HEK293 (cell line): Measurements from ENCODE around the gene RECQL.
A peak's percentile ranks its signal among the peaks of the same experiment; 100 is the strongest.

ENCODE experiments used
- ATF2 ChIP-seq: fragments of 450-650 bp; formaldehyde crosslinking; IDR thresholded peaks from 2 replicates; pipeline ENCODE4 v1.5.1; 2016; ENCODE audit warnings: missing biosample characterization, missing genetic modification characterization, low read depth
- FEZF1 ChIP-seq: fragments of 450-650 bp; formaldehyde crosslinking; IDR thresholded peaks from 2 replicates; pipeline ENCODE4 v1.5.1; 2016; ENCODE audit warnings: missing biosample characterization, missing genetic modification characterization
- GLIS2 ChIP-seq: fragments of 450-650 bp; formaldehyde crosslinking; IDR thresholded peaks from 2 replicates; pipeline ENCODE4 v1.5.1; 2016; ENCODE audit warnings: missing biosample characterization, missing genetic modification characterization
- IKZF3 ChIP-seq: fragments of 450-650 bp; IDR thresholded peaks from 2 replicates; pipeline ENCODE4 v1.5.0; 2018; ENCODE audit warnings: missing biosample characterization, mild to moderate bottlenecking, missing genetic modification characterization, moderate library complexity
- KLF8 ChIP-seq: fragments of 450-650 bp; formaldehyde crosslinking; IDR thresholded peaks from 2 replicates; pipeline ENCODE4 v1.5.1; 2016; ENCODE audit warnings: missing biosample characterization, missing genetic modification characterization
- KLF9 ChIP-seq: fragments of 450-650 bp; formaldehyde crosslinking; IDR thresholded peaks from 2 replicates; pipeline ENCODE4 v1.5.1; 2016; ENCODE audit warnings: missing biosample characterization, missing genetic modification characterization, low read depth
- SETDB1 ChIP-seq: IDR thresholded peaks from one replicate; pipeline ENCODE4 v1.6.1; 2017; ENCODE audit warnings: mild to moderate bottlenecking, low read length, moderate library complexity, mixed read lengths; ENCODE audit not compliant: insufficient read length
- SP2 ChIP-seq: fragments of 450-650 bp; formaldehyde crosslinking; IDR thresholded peaks from 2 replicates; pipeline ENCODE4 v1.5.1; 2016; ENCODE audit warnings: missing biosample characterization, missing genetic modification characterization
- SP3 ChIP-seq: fragments of 450-650 bp; formaldehyde crosslinking; IDR thresholded peaks from 2 replicates; pipeline ENCODE4 v1.5.1; 2016; ENCODE audit warnings: missing biosample characterization, missing genetic modification characterization
- SP7 ChIP-seq: fragments of 450-650 bp; formaldehyde crosslinking; IDR thresholded peaks from 2 replicates; pipeline ENCODE4 v1.5.1; 2016; ENCODE audit warnings: missing biosample characterization, missing genetic modification characterization
- WT1 ChIP-seq: fragments of 450-650 bp; formaldehyde crosslinking; IDR thresholded peaks from 2 replicates; pipeline ENCODE4 v1.5.1; 2016; ENCODE audit warnings: missing biosample characterization, missing genetic modification characterization
- ZBTB1 ChIP-seq: fragments of 450-650 bp; formaldehyde crosslinking; IDR thresholded peaks from 2 replicates; pipeline ENCODE4 v1.5.1; 2016; ENCODE audit warnings: missing biosample characterization, missing genetic modification characterization
- ZBTB17 ChIP-seq: fragments of 450-650 bp; formaldehyde crosslinking; IDR thresholded peaks from 2 replicates; pipeline ENCODE4 v1.5.1; 2016; ENCODE audit warnings: missing biosample characterization, missing genetic modification characterization
- ZBTB20 ChIP-seq: fragments of 450-650 bp; formaldehyde crosslinking; IDR thresholded peaks from 2 replicates; pipeline ENCODE4 v1.5.1; 2016; ENCODE audit warnings: missing biosample characterization, missing genetic modification characterization
- ZBTB21 ChIP-seq: fragments of 450-650 bp; formaldehyde crosslinking; IDR thresholded peaks from 2 replicates; pipeline ENCODE4 v1.5.1; 2017; ENCODE audit warnings: missing biosample characterization, missing genetic modification characterization
- ZBTB6 ChIP-seq: fragments of 450-650 bp; formaldehyde crosslinking; IDR thresholded peaks from 2 replicates; pipeline ENCODE4 v1.5.1; 2017; ENCODE audit warnings: missing biosample characterization, missing genetic modification characterization
- ZEB2 ChIP-seq: fragments of 450-650 bp; formaldehyde crosslinking; IDR thresholded peaks from 2 replicates; pipeline ENCODE4 v1.5.1; 2016; ENCODE audit warnings: missing biosample characterization, missing genetic modification characterization
- ZFHX2 ChIP-seq: fragments of 450-650 bp; formaldehyde crosslinking; conservative IDR thresholded peaks from 2 replicates; pipeline ENCODE4 v1.5.1; 2016; ENCODE audit warnings: missing biosample characterization, missing genetic modification characterization
- ZFP69B ChIP-seq: fragments of 450-650 bp; formaldehyde crosslinking; IDR thresholded peaks from 2 replicates; pipeline ENCODE4 v1.5.1; 2016; ENCODE audit warnings: missing biosample characterization, missing genetic modification characterization
- ZNF24 ChIP-seq: fragments of 450-650 bp; formaldehyde crosslinking; IDR thresholded peaks from 2 replicates; pipeline ENCODE4 v1.5.1; 2016; ENCODE audit warnings: missing biosample characterization, missing genetic modification characterization
- ZNF324 ChIP-seq: fragments of 450-650 bp; formaldehyde crosslinking; IDR thresholded peaks from 2 replicates; pipeline ENCODE4 v1.5.1; 2016; ENCODE audit warnings: missing biosample characterization, missing genetic modification characterization
- ZNF394 ChIP-seq: fragments of 450-650 bp; formaldehyde crosslinking; IDR thresholded peaks from 2 replicates; pipeline ENCODE4 v1.5.1; 2016; ENCODE audit warnings: missing biosample characterization, missing genetic modification characterization, mild to moderate bottlenecking, moderate library complexity, borderline replicate concordance
- ZNF426 ChIP-seq: fragments of 450-650 bp; formaldehyde crosslinking; IDR thresholded peaks from 2 replicates; pipeline ENCODE4 v1.5.1; 2017; ENCODE audit warnings: missing biosample characterization, missing genetic modification characterization, mild to moderate bottlenecking, inconsistent platforms, moderate library complexity
- ZNF501 ChIP-seq: fragments of 450-650 bp; formaldehyde crosslinking; IDR thresholded peaks from 2 replicates; pipeline ENCODE4 v1.5.1; 2016; ENCODE audit warnings: missing biosample characterization, missing genetic modification characterization
- ZNF561 ChIP-seq: fragments of 450-650 bp; IDR thresholded peaks from 2 replicates; pipeline ENCODE4 v1.5.1; 2018; ENCODE audit warnings: missing biosample characterization, missing genetic modification characterization, borderline replicate concordance
- ZNF610 ChIP-seq: fragments of 450-650 bp; formaldehyde crosslinking; IDR thresholded peaks from 2 replicates; pipeline ENCODE4 v1.5.1; 2016; ENCODE audit warnings: missing biosample characterization, missing genetic modification characterization, borderline replicate concordance
- ZNF629 ChIP-seq: fragments of 450-650 bp; formaldehyde crosslinking; IDR thresholded peaks from 2 replicates; pipeline ENCODE4 v1.5.1; 2017; ENCODE audit warnings: missing biosample characterization, missing genetic modification characterization
- ZNF654 ChIP-seq: fragments of 450-650 bp; formaldehyde crosslinking; IDR thresholded peaks from 2 replicates; pipeline ENCODE4 v1.5.1; 2016; ENCODE audit warnings: low read depth, missing biosample characterization, missing genetic modification characterization
- ZNF660 ChIP-seq: fragments of 450-650 bp; IDR thresholded peaks from 2 replicates; pipeline ENCODE4 v1.5.1; 2018; ENCODE audit warnings: missing biosample characterization, mild to moderate bottlenecking, missing genetic modification characterization
- ZNF792 ChIP-seq: fragments of 450-650 bp; formaldehyde crosslinking; IDR thresholded peaks from 2 replicates; pipeline ENCODE4 v1.5.1; 2016; ENCODE audit warnings: missing biosample characterization, missing genetic modification characterization
- ZSCAN30 ChIP-seq: fragments of 450-650 bp; IDR thresholded peaks from 2 replicates; pipeline ENCODE4 v1.5.1; 2018; ENCODE audit warnings: missing biosample characterization, mild to moderate bottlenecking, missing genetic modification characterization, moderate library complexity
- ZXDB ChIP-seq: fragments of 450-650 bp; formaldehyde crosslinking; IDR thresholded peaks from 2 replicates; pipeline ENCODE4 v1.5.1; 2016; ENCODE audit warnings: missing biosample characterization, missing genetic modification characterization
- TF ChIP-seq, protein P1 (sequence below): fragments of 450-650 bp; formaldehyde crosslinking; IDR thresholded peaks from 2 replicates; pipeline ENCODE4 v1.5.1; 2016; ENCODE audit warnings: missing biosample characterization, missing genetic modification characterization
- TF ChIP-seq, protein P2 (sequence below): fragments of 450-650 bp; formaldehyde crosslinking; IDR thresholded peaks from 2 replicates; pipeline ENCODE4 v1.5.1; 2016; ENCODE audit warnings: missing biosample characterization, missing genetic modification characterization

Gene RECQL

DNA sequence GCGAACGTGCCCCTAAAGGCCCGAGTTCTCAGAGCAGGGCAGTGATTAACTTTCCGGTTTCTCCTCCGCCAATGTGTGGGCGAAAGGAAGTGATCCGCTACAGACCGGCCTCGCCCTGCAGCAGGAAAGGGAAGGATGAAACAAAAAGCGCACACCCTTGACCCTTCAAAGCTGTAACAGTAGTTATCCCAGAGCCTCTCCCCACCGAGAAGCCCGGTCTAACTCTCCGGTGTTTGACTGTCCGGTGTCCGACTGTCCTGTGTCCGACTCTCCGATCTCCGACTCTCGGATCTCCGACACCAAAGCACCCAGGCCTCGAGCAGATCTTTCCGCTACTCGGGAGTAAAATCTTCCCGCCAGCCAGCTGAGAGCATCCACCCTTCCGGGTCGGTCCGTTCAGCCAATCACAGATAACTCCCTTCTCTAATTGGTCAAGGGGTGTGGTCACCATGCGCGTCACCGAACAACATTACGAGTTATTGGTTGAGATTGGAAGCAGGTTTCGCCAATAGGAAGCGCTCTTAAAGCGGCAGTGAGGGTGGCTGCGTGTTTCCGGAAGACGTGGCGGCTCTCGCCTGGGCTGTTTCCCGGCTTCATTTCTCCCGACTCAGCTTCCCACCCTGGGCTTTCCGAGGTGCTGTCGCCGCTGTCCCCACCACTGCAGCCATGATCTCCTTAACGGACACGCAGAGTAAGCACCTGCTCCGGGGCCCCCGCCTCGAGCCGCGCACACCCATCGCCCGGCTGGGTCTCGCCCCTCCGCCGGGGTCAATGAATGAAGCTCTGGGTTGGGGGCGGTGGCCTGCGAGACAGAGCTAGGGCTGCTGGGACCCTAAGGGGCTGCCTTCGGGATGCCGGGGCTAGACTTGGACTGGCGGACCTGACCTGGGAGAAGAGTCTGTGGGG lies at the start of gene RECQL, which contains the start of gene GOLT1B (continued):
- TF ChIP-seq KLF8 (tag by site-specific recombination) (peak; percentile 91), ZBTB17 (tag by site-specific recombination) (peak; percentile 89), ZNF561 (tag by site-specific recombination) (peak; percentile 55), ZEB2 (tag by site-specific recombination) (no peak), ATF2 (no peak), SP3 (tag by site-specific recombination) (peak; percentile 81), FEZF1 (tag by site-specific recombination) (no peak), ZNF324 (tag by site-specific recombination) (no peak), ZXDB (peak; percentile 52; the same call in 1 of the 2 replicates), ZSCAN30 (tag by site-specific recombination) (peak; percentile 54; the same call in 1 of the 2 replicates), WT1 (tag by site-specific recombination) (peak; percentile 38; the same call in 1 of the 2 replicates), ZNF426 (tag by site-specific recombination) (no peak), ZNF394 (tag by site-specific recombination) (peak; percentile 67; the same call in 1 of the 2 replicates), GLIS2 (peak; percentile 43; the same call in 1 of the 2 replicates), ZFHX2 (tag by site-specific recombination) (peak; percentile 71), KLF9 (tag by site-specific recombination) (peak; percentile 39; the same call in 1 of the 2 replicates), ZNF24 (tag by site-specific recombination) (peak; percentile 14; the same call in 1 of the 2 replicates), ZNF792 (tag by site-specific recombination) (no peak), ZNF610 (0 out of 2 replicates have a peak, but pooled peaks have one; percentile 25), ZBTB6 (tag by site-specific recombination) (no peak), SP7 (tag by site-specific recombination) (peak; percentile 35; the same call in 1 of the 2 replicates), ZNF654 (no peak), ZBTB20 (tag by site-specific recombination) (peak; percentile 91), ZBTB21 (tag by site-specific recombination) (no peak), ZNF660 (peak; percentile 8), ZBTB1 (tag by site-specific recombination) (no peak), ZFP69B (tag by site-specific recombination) (peak; percentile 32; the same call in 1 of the 2 replicates), ZNF501 (tag by site-specific recombination) (0 out of 2 replicates have a peak, but pooled peaks have one; percentile 70), SETDB1 (peak; percentile 51), IKZF3 (tag by site-specific recombination) (no peak), SP2 (tag by site-specific recombination) (peak; percentile 89), ZNF629 (tag by site-specific recombination) (peak; percentile 52; the same call in 1 of the 2 replicates)
- TF ChIP-seq, protein P1, sequence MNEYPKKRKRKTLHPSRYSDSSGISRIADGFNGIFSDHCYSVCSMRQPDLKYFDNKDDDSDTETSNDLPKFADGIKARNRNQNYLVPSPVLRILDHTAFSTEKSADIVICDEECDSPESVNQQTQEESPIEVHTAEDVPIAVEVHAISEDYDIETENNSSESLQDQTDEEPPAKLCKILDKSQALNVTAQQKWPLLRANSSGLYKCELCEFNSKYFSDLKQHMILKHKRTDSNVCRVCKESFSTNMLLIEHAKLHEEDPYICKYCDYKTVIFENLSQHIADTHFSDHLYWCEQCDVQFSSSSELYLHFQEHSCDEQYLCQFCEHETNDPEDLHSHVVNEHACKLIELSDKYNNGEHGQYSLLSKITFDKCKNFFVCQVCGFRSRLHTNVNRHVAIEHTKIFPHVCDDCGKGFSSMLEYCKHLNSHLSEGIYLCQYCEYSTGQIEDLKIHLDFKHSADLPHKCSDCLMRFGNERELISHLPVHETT (tag by site-specific recombination), result no peak
- TF ChIP-seq, protein P2, sequence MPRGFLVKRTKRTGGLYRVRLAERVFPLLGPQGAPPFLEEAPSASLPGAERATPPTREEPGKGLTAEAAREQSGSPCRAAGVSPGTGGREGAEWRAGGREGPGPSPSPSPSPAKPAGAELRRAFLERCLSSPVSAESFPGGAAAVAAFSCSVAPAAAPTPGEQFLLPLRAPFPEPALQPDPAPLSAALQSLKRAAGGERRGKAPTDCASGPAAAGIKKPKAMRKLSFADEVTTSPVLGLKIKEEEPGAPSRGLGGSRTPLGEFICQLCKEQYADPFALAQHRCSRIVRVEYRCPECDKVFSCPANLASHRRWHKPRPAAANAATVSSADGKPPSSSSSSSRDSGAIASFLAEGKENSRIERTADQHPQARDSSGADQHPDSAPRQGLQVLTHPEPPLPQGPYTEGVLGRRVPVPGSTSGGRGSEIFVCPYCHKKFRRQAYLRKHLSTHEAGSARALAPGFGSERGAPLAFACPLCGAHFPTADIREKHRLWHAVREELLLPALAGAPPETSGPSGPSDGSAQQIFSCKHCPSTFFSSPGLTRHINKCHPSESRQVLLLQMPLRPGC, result no peak
